Gastroesophageal sphincter (tissue), 4 donors: ENCODE measurements around the gene DUSP9. TPM values are rescaled to one million over a fixed set of nuclear protein-coding genes. Genes with fewer than 3 reads are reported as not detected.

Experiments
- ATAC-seq: fragments of 150-250 bp; one replicate; pipeline ENCODE4 v1.9.1; 2016; ENCODE audit warnings: mild to moderate bottlenecking, moderate library complexity
- H3K27ac ChIP-seq, 4 donors: fragments of 200-600 bp; sonication (generic) in 3 of 4; 1 replicate in 3 of 4; 2 replicates in 1 of 4; pipeline ENCODE4 v1.5.1; 2016 to 2019
- H3K27me3 ChIP-seq: fragments of 200-600 bp; sonication (generic); one replicate; pipeline ENCODE4 v1.5.1; 2019
- H3K36me3 ChIP-seq, 2 donors: fragments of 200-600 bp; sonication (generic); one replicate each; pipeline ENCODE4 v1.5.1; 2019; ENCODE audit warnings: control low read depth in 1 of 2
- H3K4me1 ChIP-seq, 3 donors: fragments of 200-600 bp; sonication (generic); 1 replicate in 2 of 3; 2 replicates in 1 of 3; pipeline ENCODE4 v1.5.1; 2016 to 2019; ENCODE audit warnings: control low read depth in 2 of 3
- H3K4me3 ChIP-seq, 2 donors: fragments of 200-600 bp; sonication (generic); one replicate each; pipeline ENCODE4 v1.5.1; 2019; ENCODE audit warnings: mild to moderate bottlenecking in 1 of 2, moderate library complexity in 1 of 2
- H3K9me3 ChIP-seq, 3 donors: fragments of 200-600 bp; sonication (generic); one replicate each; pipeline ENCODE4 v1.5.1; 2017 to 2019; ENCODE audit warnings: control low read depth in 2 of 3
- EP300 ChIP-seq: sonication (generic); formaldehyde crosslinking; IDR thresholded peaks from one replicate; pipeline ENCODE4 v1.6.1; 2017; ENCODE audit warnings: antibody characterized with exemption, mild to moderate bottlenecking
- POLR2A ChIP-seq, 2 donors: fragments of 450-650 bp; IDR thresholded peaks; one replicate each; pipeline ENCODE4 v1.6.1; 2017; ENCODE audit warnings: antibody characterized with exemption in 2 of 2, mild to moderate bottlenecking in 2 of 2, moderate library complexity in 1 of 2
- POLR2AphosphoS5 ChIP-seq: sonication (generic); formaldehyde crosslinking; IDR thresholded peaks from one replicate; pipeline ENCODE4 v1.6.1; 2017; ENCODE audit warnings: antibody characterized with exemption
- WGBS, 2 donors: methylation state at CpG; one replicate each; pipeline ENCODE4 v1.1.5; 2018; ENCODE audit warnings: low coverage in 1 of 2; 5-methylcytosine and 5-hydroxymethylcytosine counted together
- total RNA-seq, 4 donors: library from RNA; depleted of rRNA; stranded (reverse); fragments of >200 nt; gene quantifications; one replicate each; pipeline ENCODE4 v1.1.0, GENCODE V29; 2016
- TF ChIP-seq, protein P1 (sequence below), 4 experiments: fragments of 200-600 bp in 2 of 4; fragments of 450-650 bp in 2 of 4; sonication (generic) in 1 of 4; IDR thresholded peaks; one replicate each; pipeline ENCODE4 v1.5.1; 2017 to 2019; ENCODE audit warnings: antibody characterized with exemption in 4 of 4, mild to moderate bottlenecking in 2 of 4, moderate library complexity in 2 of 4

The DUSP9 gene
- total RNA-seq, 4 donors from 2014 or later, result not detected

DNA sequence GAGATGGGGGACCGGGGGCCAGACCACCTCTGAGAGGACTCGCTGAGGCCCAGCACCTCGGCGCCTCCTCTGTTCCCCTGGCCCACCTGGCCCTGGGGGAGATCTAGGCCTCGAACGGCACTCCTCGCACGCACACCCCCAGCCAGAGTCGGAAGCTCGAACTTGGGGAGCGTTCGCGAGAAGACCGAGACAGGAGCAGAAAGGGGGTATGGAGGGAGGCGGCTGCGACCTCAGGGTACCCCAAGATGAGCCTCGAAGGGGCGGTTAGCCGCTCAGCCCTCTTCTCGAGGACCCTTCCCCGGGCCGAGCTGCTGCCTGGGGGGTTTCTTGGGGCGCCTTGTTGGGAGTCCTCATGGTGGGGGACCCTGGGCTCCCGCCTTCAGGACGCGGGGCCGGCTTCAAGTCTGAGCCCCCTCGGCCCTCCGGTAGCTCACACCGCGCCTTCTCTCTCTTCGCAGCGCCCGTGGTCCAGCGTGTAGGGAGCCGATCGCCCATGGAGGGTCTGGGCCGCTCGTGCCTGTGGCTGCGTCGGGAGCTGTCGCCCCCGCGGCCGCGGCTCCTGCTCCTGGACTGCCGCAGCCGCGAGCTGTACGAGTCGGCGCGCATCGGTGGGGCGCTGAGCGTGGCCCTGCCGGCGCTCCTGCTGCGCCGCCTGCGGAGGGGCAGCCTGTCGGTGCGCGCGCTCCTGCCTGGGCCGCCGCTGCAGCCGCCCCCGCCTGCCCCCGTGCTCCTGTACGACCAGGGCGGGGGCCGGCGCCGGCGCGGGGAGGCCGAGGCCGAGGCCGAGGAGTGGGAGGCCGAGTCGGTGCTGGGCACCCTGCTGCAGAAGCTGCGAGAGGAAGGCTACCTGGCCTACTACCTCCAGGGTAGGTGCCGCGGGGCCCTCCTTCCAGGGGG, 706 bp downstream of the DUSP9 start:
- H3K4me3 ChIP-seq, result peak overlapping the region in 1 of 2 donors; percentile 33
- no peak overlapping the region for H3K27ac ChIP-seq
- WGBS, 2 donors, result no CpG with 5 or more reads among the region's 85 CpGs
- H3K36me3 ChIP-seq, result no peaks in the 10 kb centered on the region
- no peaks in the 10 kb centered on the region for H3K9me3 ChIP-seq
- H3K4me1 ChIP-seq, result peaks cover 0 to 35% (median 6%) of the 10 kb centered on the region in 3 donors
- no peak for TF ChIP-seq EP300
- TF ChIP-seq, protein P1, sequence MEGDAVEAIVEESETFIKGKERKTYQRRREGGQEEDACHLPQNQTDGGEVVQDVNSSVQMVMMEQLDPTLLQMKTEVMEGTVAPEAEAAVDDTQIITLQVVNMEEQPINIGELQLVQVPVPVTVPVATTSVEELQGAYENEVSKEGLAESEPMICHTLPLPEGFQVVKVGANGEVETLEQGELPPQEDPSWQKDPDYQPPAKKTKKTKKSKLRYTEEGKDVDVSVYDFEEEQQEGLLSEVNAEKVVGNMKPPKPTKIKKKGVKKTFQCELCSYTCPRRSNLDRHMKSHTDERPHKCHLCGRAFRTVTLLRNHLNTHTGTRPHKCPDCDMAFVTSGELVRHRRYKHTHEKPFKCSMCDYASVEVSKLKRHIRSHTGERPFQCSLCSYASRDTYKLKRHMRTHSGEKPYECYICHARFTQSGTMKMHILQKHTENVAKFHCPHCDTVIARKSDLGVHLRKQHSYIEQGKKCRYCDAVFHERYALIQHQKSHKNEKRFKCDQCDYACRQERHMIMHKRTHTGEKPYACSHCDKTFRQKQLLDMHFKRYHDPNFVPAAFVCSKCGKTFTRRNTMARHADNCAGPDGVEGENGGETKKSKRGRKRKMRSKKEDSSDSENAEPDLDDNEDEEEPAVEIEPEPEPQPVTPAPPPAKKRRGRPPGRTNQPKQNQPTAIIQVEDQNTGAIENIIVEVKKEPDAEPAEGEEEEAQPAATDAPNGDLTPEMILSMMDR (IDR thresholded peaks at IDR 0.05), result no peak
- TF ChIP-seq POLR2AphosphoS5, result no peak
- TF ChIP-seq POLR2A (IDR thresholded peaks at IDR 0.05), result no peak
- H3K27me3 ChIP-seq, result peaks cover 73% of the 10 kb centered on the region
- ATAC-seq, result no peak

DNA sequence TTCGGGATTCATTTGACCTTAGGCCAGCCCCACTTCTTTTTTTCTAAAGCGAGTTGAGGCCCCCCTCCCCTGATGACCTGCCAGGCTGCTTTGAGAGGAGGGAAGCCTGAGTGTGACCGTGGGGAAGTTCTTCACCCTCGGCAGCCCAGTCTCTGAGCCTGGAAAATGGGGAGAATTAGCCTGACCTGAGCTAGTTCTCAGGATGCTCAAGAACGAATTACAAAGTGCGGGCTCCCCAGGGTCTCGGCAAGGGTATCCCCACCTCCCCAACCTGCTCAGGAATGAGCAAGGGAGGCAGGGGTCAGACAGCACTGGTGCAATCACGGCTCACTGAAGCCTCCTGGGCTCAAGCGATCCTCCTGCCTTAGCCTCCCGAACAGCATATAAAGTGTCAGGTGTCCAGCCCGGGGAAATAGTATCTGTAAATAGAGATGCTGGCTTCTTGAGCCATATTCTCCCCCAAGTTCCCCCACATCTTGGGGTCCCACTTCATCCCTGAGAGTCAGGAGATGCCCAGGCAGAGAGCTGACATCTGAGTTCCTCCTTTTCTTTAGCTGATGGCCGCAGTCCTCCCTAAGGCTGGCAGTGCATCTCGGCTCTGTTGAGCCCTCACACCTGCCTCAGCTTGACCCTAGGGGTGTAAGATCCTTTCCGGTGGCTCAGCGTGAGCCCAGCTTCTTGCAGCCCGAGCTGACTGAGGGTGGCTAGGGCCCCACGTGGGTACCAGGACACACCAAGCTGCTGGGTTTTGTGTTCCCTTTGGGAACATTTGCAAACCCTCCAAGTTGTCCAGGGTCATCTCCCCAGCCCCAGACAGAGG, 1.6 kb downstream of the DUSP9 start:
- TF ChIP-seq EP300, result no peak
- TF ChIP-seq, protein P1 (IDR thresholded peaks at IDR 0.05), result no peak
- TF ChIP-seq POLR2A (IDR thresholded peaks at IDR 0.05), result no peak
- no peak for TF ChIP-seq POLR2AphosphoS5
- Histone ChIP-seq H3K4me3 (no peak overlapping the region), H3K4me1 (peaks cover 0 to 27% (median 3%) of the 10 kb centered on the region in 3 donors), H3K27ac (no peak overlapping the region), H3K27me3 (peaks cover 65% of the 10 kb centered on the region), H3K9me3 (peaks cover 0 to 2% (median 0%) of the 10 kb centered on the region in 3 donors), H3K36me3 (no peaks in the 10 kb centered on the region)
- no peak for ATAC-seq
- WGBS, 2 donors, result 98% methylated on average over 5 of the region's 17 CpGs; no CpG with 5 or more reads in 1 of the 2 donors

DNA sequence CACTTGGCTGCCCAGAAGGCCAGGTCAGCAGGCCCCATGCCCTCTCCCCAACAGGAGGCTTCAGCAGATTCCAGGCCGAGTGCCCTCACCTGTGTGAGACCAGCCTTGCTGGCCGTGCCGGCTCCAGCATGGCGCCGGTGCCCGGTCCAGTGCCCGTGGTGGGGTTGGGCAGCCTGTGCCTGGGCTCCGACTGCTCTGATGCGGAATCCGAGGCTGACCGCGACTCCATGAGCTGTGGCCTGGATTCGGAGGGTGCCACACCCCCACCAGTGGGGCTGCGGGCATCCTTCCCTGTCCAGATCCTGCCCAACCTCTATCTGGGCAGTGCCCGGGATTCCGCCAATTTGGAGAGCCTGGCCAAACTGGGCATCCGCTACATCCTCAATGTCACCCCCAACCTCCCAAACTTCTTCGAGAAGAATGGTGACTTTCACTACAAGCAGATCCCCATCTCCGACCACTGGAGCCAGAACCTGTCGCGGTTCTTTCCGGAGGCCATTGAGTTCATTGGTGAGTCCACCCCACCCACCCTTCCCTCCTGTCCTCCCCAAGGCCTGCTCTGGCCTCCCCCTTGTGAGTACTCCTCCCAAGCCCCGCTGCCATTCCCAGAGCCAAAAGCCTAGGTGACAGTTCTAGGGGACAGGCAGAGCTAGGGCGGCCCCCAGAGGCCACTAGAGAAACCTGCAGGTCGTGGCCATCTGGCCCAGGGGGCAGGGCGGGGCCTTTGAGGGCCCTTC, 2.3 kb downstream of the DUSP9 start:
- TF ChIP-seq EP300, result no peak
- TF ChIP-seq, protein P1 (IDR thresholded peaks at IDR 0.05), result peak in 1 of 4 experiments; percentile 22
- TF ChIP-seq POLR2AphosphoS5, result no peak
- H3K36me3 ChIP-seq, result no peaks in the 10 kb centered on the region
- peaks cover 0 to 5% (median 0%) of the 10 kb centered on the region in 3 donors for H3K9me3 ChIP-seq
- H3K4me1 ChIP-seq, result peaks cover 0 to 21% (median 0%) of the 10 kb centered on the region in 3 donors
- ATAC-seq, result no peak
- WGBS, 2 donors, result 100% methylated on average over 1 of the region's 26 CpGs; no CpG with 5 or more reads in 1 of the 2 donors
- H3K4me3 ChIP-seq, result no peak overlapping the region
- no peak overlapping the region for H3K27ac ChIP-seq
- H3K27me3 ChIP-seq, result peaks cover 60% of the 10 kb centered on the region

DNA sequence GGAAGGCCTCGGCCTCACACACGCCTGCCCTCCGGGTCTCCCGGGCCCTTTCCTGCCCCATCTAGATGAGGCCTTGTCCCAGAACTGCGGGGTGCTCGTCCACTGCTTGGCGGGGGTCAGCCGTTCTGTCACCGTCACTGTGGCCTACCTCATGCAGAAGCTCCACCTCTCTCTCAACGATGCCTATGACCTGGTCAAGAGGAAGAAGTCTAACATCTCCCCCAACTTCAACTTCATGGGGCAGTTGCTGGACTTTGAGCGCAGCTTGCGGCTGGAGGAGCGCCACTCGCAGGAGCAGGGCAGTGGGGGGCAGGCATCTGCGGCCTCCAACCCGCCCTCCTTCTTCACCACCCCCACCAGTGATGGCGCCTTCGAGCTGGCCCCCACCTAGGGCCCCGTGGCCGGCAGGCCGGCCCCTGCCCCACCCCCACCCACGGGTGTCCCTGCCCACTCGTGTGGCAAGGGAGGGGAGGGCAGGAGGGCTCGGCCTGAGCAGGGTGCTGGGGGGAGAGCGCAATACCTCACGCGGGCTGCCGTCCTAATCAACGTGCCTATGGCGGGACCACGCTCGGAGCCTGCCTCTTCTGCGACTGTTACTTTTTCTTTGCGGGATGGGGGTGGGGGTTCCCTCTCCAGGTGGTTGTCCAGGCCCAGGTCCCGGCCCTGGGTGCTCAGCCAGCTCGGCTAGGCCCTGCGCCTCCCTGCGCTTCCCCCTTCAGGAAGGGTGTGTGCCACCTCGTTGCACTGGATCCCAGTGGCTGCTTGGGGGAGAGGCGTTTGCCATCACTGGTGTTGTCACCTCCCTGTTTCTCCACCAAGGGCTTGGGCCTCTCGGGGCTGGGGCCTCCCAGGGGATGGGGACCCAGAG, 3.1 kb downstream of the DUSP9 start:
- ATAC-seq, result no peak
- no CpG with 5 or more reads among the region's 41 CpGs for WGBS, 2 donors

More for the DNA sequence above, 3.1 kb downstream of the DUSP9 start:
- Histone ChIP-seq H3K9me3 (peaks cover 0 to 5% (median 0%) of the 10 kb centered on the region in 3 donors), H3K36me3 (no peaks in the 10 kb centered on the region), H3K4me1 (peaks cover 0 to 17% (median 0%) of the 10 kb centered on the region in 3 donors), H3K27ac (no peak overlapping the region), H3K27me3 (peaks cover 52% of the 10 kb centered on the region), H3K4me3 (no peak overlapping the region)
- TF ChIP-seq EP300 (no peak), POLR2A (IDR thresholded peaks at IDR 0.05) (no peak), POLR2AphosphoS5 (no peak)
- TF ChIP-seq, protein P1 (IDR thresholded peaks at IDR 0.05), result no peak
